ENCODE results near the gene PDE10A. TPM values are rescaled to one million over a fixed set of nuclear protein-coding genes. Genes with fewer than 3 reads are reported as not detected.

PDE10A gene
- total and polyA plus RNA-seq, 8 donors, result 0.78 to 58.2 (median 4.0) TPM; not detected in 1

- TF ChIP-seq EP300 (IDR thresholded peaks at IDR 0.05), result no peak
- no peaks in the 10 kb centered on the region for H3K9me3 ChIP-seq
- WGBS, 5 donors, result 74 to 86% (median 78%) methylated on average over 10 of the region's 10 CpGs
- H3K36me3 ChIP-seq, result no peaks in the 10 kb centered on the region
- intact Hi-C loops (cut with DNase I; ENCODE audit: low total_unique reads), result no loop called here
- H3K27ac ChIP-seq, result no peak overlapping the region
- no peak overlapping the region for H3K4me3 ChIP-seq
- H3K27me3 ChIP-seq, result peaks cover 0 to 3% (median 0%) of the 10 kb centered on the region in 3 donors
- no peak for DNase-seq
- H3K4me1 ChIP-seq, result no peaks in the 10 kb centered on the region
Measured at GRCh38 chr6:165684333-165684732, 21.3 kb upstream of the PDE10A start.

DNA sequence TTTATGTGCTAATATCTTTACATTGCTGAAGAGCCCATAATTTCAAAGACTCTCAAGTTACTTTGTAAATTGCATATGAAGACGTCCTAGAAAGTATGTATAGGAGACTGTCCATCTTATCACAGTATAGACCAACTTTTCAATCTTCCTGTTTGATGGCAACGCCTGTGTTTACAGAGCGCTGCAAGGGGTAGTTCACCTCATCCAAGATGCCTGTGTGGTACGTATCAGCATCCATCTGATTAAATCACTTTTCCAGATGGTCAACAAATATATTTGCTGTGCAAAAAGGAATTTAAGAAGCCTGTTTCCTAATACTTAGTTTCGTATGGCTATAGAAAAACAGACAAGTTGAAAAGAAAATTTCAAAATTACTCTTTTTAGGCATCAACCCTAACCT lies 17.9 kb upstream of the PDE10A start:
- H3K27ac ChIP-seq, result no peak overlapping the region
- peaks cover 0 to 3% (median 0%) of the 10 kb centered on the region in 3 donors for H3K27me3 ChIP-seq
- no peaks in the 10 kb centered on the region for H3K4me1 ChIP-seq
- intact Hi-C loops (cut with DNase I; ENCODE audit: low total_unique reads), result no loop called here
- DNase-seq, result no peak
- TF ChIP-seq POLR2A (IDR thresholded peaks at IDR 0.05) (no peak), POLR2AphosphoS5 (IDR thresholded peaks at IDR 0.05) (no peak), EP300 (IDR thresholded peaks at IDR 0.05) (no peak)
- TF ChIP-seq, protein P1, sequence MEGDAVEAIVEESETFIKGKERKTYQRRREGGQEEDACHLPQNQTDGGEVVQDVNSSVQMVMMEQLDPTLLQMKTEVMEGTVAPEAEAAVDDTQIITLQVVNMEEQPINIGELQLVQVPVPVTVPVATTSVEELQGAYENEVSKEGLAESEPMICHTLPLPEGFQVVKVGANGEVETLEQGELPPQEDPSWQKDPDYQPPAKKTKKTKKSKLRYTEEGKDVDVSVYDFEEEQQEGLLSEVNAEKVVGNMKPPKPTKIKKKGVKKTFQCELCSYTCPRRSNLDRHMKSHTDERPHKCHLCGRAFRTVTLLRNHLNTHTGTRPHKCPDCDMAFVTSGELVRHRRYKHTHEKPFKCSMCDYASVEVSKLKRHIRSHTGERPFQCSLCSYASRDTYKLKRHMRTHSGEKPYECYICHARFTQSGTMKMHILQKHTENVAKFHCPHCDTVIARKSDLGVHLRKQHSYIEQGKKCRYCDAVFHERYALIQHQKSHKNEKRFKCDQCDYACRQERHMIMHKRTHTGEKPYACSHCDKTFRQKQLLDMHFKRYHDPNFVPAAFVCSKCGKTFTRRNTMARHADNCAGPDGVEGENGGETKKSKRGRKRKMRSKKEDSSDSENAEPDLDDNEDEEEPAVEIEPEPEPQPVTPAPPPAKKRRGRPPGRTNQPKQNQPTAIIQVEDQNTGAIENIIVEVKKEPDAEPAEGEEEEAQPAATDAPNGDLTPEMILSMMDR (IDR thresholded peaks at IDR 0.05), result no peak
- H3K9me3 ChIP-seq, result no peaks in the 10 kb centered on the region
- WGBS, 5 donors, result 45 to 68% (median 57%) methylated on average over 5 of the region's 5 CpGs
- H3K4me3 ChIP-seq, result no peak overlapping the region
- H3K36me3 ChIP-seq, result no peaks in the 10 kb centered on the region

DNA sequence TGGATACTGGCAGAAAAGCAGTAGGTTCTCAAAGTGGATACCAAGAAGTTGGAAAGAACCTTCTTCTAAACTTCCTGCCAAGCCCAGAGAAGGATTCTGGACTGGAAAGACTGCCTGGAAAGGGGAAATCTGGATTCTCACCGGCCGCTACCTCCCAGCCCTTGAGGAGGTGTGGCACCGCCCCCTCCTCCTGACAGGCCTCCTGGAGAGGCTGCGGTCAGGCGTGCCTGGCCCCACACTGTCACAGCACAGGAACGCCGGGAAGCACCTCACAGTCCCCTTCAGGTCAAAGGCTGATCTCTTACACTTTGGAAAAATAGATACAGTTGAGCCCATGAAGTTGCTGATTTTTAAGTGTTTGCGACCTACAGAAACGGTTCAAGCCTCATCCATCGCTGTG lies 16.3 kb upstream of the PDE10A start:
- TF ChIP-seq POLR2A (IDR thresholded peaks at IDR 0.05) (no peak), EP300 (IDR thresholded peaks at IDR 0.05) (no peak), POLR2AphosphoS5 (IDR thresholded peaks at IDR 0.05) (no peak)
- TF ChIP-seq, protein P1 (IDR thresholded peaks at IDR 0.05), result no peak
- 64 to 76% (median 68%) methylated on average over 10 of the region's 10 CpGs for WGBS, 5 donors
- intact Hi-C loops (cut with DNase I; ENCODE audit: low total_unique reads), result no loop called here
- H3K9me3 ChIP-seq, result no peaks in the 10 kb centered on the region
- DNase-seq, result no peak
- peaks cover 0 to 3% (median 0%) of the 10 kb centered on the region in 3 donors for H3K27me3 ChIP-seq
- H3K4me3 ChIP-seq, result no peak overlapping the region
- H3K27ac ChIP-seq, result no peak overlapping the region
- H3K4me1 ChIP-seq, result no peaks in the 10 kb centered on the region
- H3K36me3 ChIP-seq, result no peaks in the 10 kb centered on the region

GRCh38 chr6:165678904-165679303 lies 15.9 kb upstream of the PDE10A start:
- Histone ChIP-seq H3K9me3 (no peaks in the 10 kb centered on the region), H3K4me1 (no peaks in the 10 kb centered on the region), H3K27ac (no peak overlapping the region), H3K36me3 (no peaks in the 10 kb centered on the region), H3K27me3 (peaks cover 0 to 3% (median 0%) of the 10 kb centered on the region in 3 donors), H3K4me3 (no peak overlapping the region)
- TF ChIP-seq EP300 (IDR thresholded peaks at IDR 0.05) (no peak), POLR2A (IDR thresholded peaks at IDR 0.05) (no peak), POLR2AphosphoS5 (IDR thresholded peaks at IDR 0.05) (no peak)
- TF ChIP-seq, protein P1 (IDR thresholded peaks at IDR 0.05), result no peak
- DNase-seq, result no peak
- intact Hi-C loops (cut with DNase I; ENCODE audit: low total_unique reads), result no loop called here
- WGBS, 5 donors, result 73 to 80% (median 74%) methylated on average over 4 of the region's 4 CpGs

DNA sequence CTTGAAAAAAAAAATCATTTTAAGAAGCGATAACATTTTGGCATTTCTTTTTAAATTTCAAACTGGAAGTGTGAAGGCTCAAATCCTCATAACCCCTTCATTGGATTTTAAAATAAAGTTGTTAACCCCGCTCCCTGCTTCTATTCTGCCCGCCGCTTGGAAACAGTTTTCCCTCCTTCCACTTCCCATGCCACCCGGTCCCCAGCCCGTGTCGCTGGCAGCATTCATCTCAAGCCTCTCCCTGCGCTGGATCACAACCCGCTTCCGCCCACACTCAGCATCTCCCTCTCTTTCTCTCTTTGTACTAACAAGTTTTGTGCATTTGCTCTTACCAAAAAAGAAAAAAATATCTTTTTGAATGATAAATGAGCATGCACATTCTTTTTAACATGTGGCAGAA lies 15.4 kb upstream of the PDE10A start:
- H3K4me3 ChIP-seq, result no peak overlapping the region
- no peaks in the 10 kb centered on the region for H3K4me1 ChIP-seq
- intact Hi-C loops (cut with DNase I; ENCODE audit: low total_unique reads), result no loop called here
- TF ChIP-seq EP300 (IDR thresholded peaks at IDR 0.05), result no peak
- TF ChIP-seq, protein P1 (IDR thresholded peaks at IDR 0.05), result no peak
- no peak for TF ChIP-seq POLR2AphosphoS5 (IDR thresholded peaks at IDR 0.05)
- no peak for TF ChIP-seq POLR2A (IDR thresholded peaks at IDR 0.05)
- WGBS, 5 donors, result 80 to 92% (median 88%) methylated on average over 10 of the region's 10 CpGs
- H3K27me3 ChIP-seq, result peaks cover 0 to 3% (median 0%) of the 10 kb centered on the region in 3 donors
- H3K36me3 ChIP-seq, result no peaks in the 10 kb centered on the region
- H3K27ac ChIP-seq, result no peak overlapping the region
- DNase-seq, result no peak
- no peaks in the 10 kb centered on the region for H3K9me3 ChIP-seq
